Panc1 (cell line): Measurements from ENCODE around the gene IREB2. TPM values are rescaled to one million over a fixed set of nuclear protein-coding genes. Genes with fewer than 3 reads are reported as not detected.

Source experiments
- ATAC-seq: fragments of 200-7000 bp; cut with Tn5 transposase; 2 replicates; pipeline ENCODE4 v1.9.1; 2020; ENCODE audit warnings: mild to moderate bottlenecking, moderate library complexity
- BruUV-seq: library from RNA; stranded (reverse); fragments of 400-500 nt; replicated peaks from 2 replicates; lab custom pipeline; 2021; lab: Mats Ljungman, UMichigan
- CTCF ChIA-PET: fragments of 300-600 bp; sonication (Branson Sonifier 250); formaldehyde crosslinking; loops from one replicate; lab custom pipeline; 2022; ENCODE audit warnings: antibody characterized with exemption; lab: Charles Lee
- POLR2A ChIA-PET: fragments of 300-600 bp; sonication (Branson Sonifier 250); formaldehyde crosslinking; loops from one replicate; lab custom pipeline; 2022; ENCODE audit warnings: antibody characterized with exemption; lab: Charles Lee
- DNase-seq: peaks from one replicate; pipeline ENCODE4 v3.0.0-alpha.2; 2010; ENCODE audit warnings: low read depth, low spot score
- H3K27ac ChIP-seq: 2 replicates; pipeline ENCODE4 v1.5.1; 2011; ENCODE audit warnings: mild to moderate bottlenecking, low read length, inconsistent platforms
- H3K27me3 ChIP-seq: fragments of 200-500 bp; sonication (Bioruptor generic); 2 replicates; pipeline ENCODE4 v1.6.0; 2014; ENCODE audit warnings: low read length, inconsistent platforms; ENCODE audit not compliant: control insufficient read depth, insufficient read depth
- H3K36me3 ChIP-seq: fragments of 200-500 bp; sonication (Bioruptor generic); 2 replicates; pipeline ENCODE4 v1.5.1; 2014; ENCODE audit warnings: inconsistent platforms, mild to moderate bottlenecking, low read length, moderate library complexity; ENCODE audit not compliant: control insufficient read depth, insufficient read depth
- H3K4me1 ChIP-seq: 2 replicates; pipeline ENCODE4 v1.5.1; 2011; ENCODE audit warnings: inconsistent platforms, mild to moderate bottlenecking, low read length, moderate library complexity; ENCODE audit not compliant: control insufficient read depth, insufficient read depth
- H3K4me3 ChIP-seq, 2 experiments: 2 replicates each; pipeline ENCODE4 v1.5.1; 2011 to 2012; ENCODE audit warnings: low read depth in 2 of 2, low read length in 2 of 2, mild to moderate bottlenecking in 2 of 2, inconsistent platforms in 1 of 2, moderate library complexity in 1 of 2
- H3K9me3 ChIP-seq: fragments of 200-500 bp; sonication (Bioruptor generic); 2 replicates; pipeline ENCODE4 v1.5.1; 2014; ENCODE audit warnings: low read depth, mild to moderate bottlenecking, inconsistent platforms, low read length, moderate library complexity; ENCODE audit not compliant: control insufficient read depth, insufficient read depth
- CTCF ChIP-seq: fragments of 450-650 bp; IDR thresholded peaks from 2 replicates; pipeline ENCODE4 v1.5.1; 2017; ENCODE audit warnings: mild to moderate bottlenecking
- POLR2AphosphoS5 ChIP-seq: IDR thresholded peaks from 2 replicates; pipeline ENCODE4 v1.6.1; 2012; ENCODE audit warnings: mild to moderate bottlenecking, low read depth, low read length, moderate library complexity
- REST ChIP-seq, 2 experiments: IDR thresholded peaks; 2 replicates each; pipeline ENCODE4 v1.6.1; 2011 to 2012; ENCODE audit warnings: low read depth in 2 of 2, control low read depth in 1 of 2, low read length in 1 of 2, mild to moderate bottlenecking in 1 of 2, moderate library complexity in 1 of 2; ENCODE audit not compliant: insufficient read depth in 1 of 2
- SIN3A ChIP-seq: IDR thresholded peaks from 2 replicates; pipeline ENCODE4 v1.6.1; 2012; ENCODE audit warnings: low read depth, mild to moderate bottlenecking, low read length, moderate library complexity, borderline replicate concordance; ENCODE audit not compliant: insufficient read depth
- TCF7L2 ChIP-seq: IDR thresholded peaks from 2 replicates; pipeline ENCODE4 v1.6.1; 2011; ENCODE audit warnings: mild to moderate bottlenecking, low read depth, low read length, inconsistent platforms
- in situ Hi-C: cut with HindIII; loops from 2 replicates; pipeline ENCODE4 v1.10.0; 2016; ENCODE audit warnings: low sequenced_read_pairs, low pct_unique_long_range_greater_than_20kb
- intact Hi-C: fragments of 100-400 bp; cut with micrococcal nuclease; formaldehyde crosslinking; loops from one replicate; pipeline ENCODE4 v1.10.0; 2022; ENCODE audit not compliant: unreplicated experiment
- total RNA-seq: library from RNA; stranded (reverse); gene quantifications from one replicate; pipeline ENCODE4 v1.2.1, GENCODE V29; 2021; ENCODE audit not compliant: unreplicated experiment

The IREB2 gene
- total RNA-seq, 1 experiment from 2014 or later, result 71.7 TPM

GRCh38 chr15:78438619-78439285 is 736 bp downstream of the IREB2 start:
- ATAC-seq, result no peak
- intact Hi-C loops, result no loop called here
- in situ Hi-C loops, result no loop called here

GRCh38 chr15:78440375-78441373 is 2.7 kb downstream of the IREB2 start:
- Histone ChIP-seq H3K27me3 (no peaks in the 10 kb centered on the region), H3K4me1 (peaks cover 24% of the 10 kb centered on the region), H3K36me3 (peaks cover 32% of the 10 kb centered on the region), H3K9me3 (no peaks in the 10 kb centered on the region), H3K27ac (peak overlapping the region; percentile 98), H3K4me3 (no peak overlapping the region)
- ChIA-PET CTCF (interaction anchor here (0.6 kb wide), 1 partner anchor 14 kb away, joined by 3 read pairs; no protein-coding TSS in a partner anchor), POLR2A (no interaction called here)
- in situ Hi-C loops (no loop called here), intact Hi-C loops (no loop called here)
- TF ChIP-seq CTCF, result no peak
- TF ChIP-seq SIN3A, result no peak
- TF ChIP-seq TCF7L2, result no peak
- TF ChIP-seq POLR2AphosphoS5, result no peak
- no peak for TF ChIP-seq REST (IDR thresholded peaks at IDR 0.05; ENCODE audit: insufficient read depth in 1 of 2, low read depth in 2 of 2, low read length in 1 of 2)
- no TSS peak for BruUV-seq
- no peak for ATAC-seq
- DNase-seq, result no peak

More at GRCh38 chr15:78438619-78439285, 736 bp downstream of the IREB2 start:
- ChIA-PET CTCF (no interaction called here), POLR2A (interaction anchor here (0.7 to 1.2 kb wide), 3 partner anchors 12 to 108 kb away, joined by 5 to 13 read pairs (median 6); no protein-coding TSS in a partner anchor)
- peaks cover 24% of the 10 kb centered on the region for H3K4me1 ChIP-seq
- BruUV-seq, result no TSS peak
- DNase-seq, result no peak
- H3K27ac ChIP-seq, result peak overlapping the region; percentile 98
- peaks cover 24% of the 10 kb centered on the region for H3K36me3 ChIP-seq
- peak overlapping the region; percentile 83 to 89 for H3K4me3 ChIP-seq
- TF ChIP-seq CTCF, result peak; percentile 53
- no peak for TF ChIP-seq TCF7L2
- no peak for TF ChIP-seq POLR2AphosphoS5
- H3K27me3 ChIP-seq, result no peaks in the 10 kb centered on the region
- H3K9me3 ChIP-seq, result no peaks in the 10 kb centered on the region
